Fibroblast of lung (primary cell): Measurements from ENCODE around the gene ACRBP.

Experiments used
- CTCF ChIP-seq, 2 donors: IDR thresholded peaks in 1 of 2; conservative IDR thresholded peaks in 1 of 2; 1 replicate in 1 of 2; 2 replicates in 1 of 2; pipeline ENCODE4 v1.5.1; 2011 to 2012; ENCODE audit warnings: low read length in 2 of 2, control low read depth in 1 of 2, inconsistent platforms in 1 of 2, low read depth in 1 of 2, mild to moderate bottlenecking in 1 of 2
- EZH2 ChIP-seq: IDR thresholded peaks from 2 replicates; pipeline ENCODE4 v1.5.1; 2012; ENCODE audit warnings: low read length, control low read depth, mild to moderate bottlenecking; ENCODE audit errors: missing control alignments

- TF ChIP-seq CTCF (conservative IDR thresholded peaks at IDR 0.05 in 1 of 2, IDR thresholded peaks at IDR 0.05 in 1 of 2; ENCODE audit: low read depth in 1 of 2, low read length in 2 of 2) = no peak
- no peak for TF ChIP-seq EZH2
Measured at GRCh38 chr12:6653987-6654386, 6.8 kb upstream of the ACRBP start.
